Stimulated activated CD8-positive, alpha-beta memory T cell treated with anti-CD3 and anti-CD28 coated beads, Interleukin-12 subunit alpha, Interleukin-12 subunit beta, amount 100 ng/mL, for 4 hours (primary cell): ENCODE results near the gene USH1G.
"Not testable (repeated sequence)": the region's sequence is repeated elsewhere in the genome, so short reads cannot be mapped to it uniquely, and the experiment has no call there.

Experiments used
- DNase-seq: peaks from one replicate; pipeline ENCODE4 v3.0.0-alpha.2; 2020; ENCODE audit warnings: low read depth

Gene USH1G

DNA sequence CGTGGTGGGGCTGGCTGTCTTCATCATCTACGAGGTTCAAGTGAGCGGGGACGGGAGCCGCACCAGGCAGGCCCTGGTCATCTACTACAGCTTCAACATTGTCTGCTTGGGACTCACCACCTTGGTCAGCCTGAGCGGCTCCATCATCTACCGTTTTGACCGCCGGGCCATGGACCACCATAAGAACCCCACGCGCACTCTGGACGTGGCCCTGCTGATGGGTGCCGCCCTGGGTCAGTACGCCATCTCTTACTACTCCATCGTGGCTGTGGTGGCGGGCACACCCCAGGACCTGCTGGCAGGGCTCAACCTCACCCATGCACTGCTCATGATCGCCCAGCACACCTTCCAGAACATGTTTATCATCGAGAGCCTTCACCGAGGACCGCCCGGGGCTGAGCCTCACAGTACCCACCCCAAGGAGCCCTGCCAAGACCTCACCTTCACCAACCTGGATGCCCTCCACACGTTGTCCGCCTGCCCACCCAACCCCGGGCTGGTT is 7.5 kb upstream of the USH1G start:
- DNase-seq: no peak

DNA sequence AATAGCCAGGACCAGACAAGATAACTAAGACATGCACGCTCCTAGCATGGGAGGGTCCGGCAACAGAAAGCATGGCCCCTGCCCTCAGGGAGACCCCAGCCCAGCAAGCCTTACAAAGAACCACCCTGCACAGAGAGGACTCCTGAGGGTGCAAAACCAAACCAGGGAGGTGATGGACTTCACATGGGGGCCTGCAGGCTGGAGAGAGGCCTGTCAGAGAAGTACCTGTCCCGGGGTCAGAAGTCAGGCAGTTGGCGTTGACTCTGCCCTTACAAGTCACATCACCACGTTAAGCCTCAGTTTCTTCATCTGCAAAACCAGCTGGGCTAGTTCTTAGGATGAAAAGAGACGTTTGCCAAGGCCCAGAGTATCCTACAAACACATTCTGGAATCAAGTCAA is 5.7 kb upstream of the USH1G start:
- DNase-seq: no peak

DNA sequence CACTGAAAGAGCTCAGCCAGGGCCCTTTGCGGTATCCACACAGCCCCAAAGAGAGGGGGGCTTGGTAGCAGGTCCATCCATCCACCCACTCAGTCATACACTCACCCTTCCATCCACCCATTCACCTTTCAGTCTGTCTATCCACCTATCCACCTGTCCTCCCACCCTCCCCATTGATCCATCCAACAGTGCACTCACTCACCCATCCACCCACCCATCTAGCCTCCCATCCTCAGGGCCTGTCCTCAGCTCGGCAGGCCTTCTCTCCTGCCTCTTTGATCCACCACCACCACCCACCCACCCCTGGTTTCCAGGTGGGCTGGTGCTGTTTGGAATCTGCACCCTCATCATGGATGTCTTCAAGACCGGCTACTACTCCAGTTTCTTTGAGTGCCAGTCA is 2.2 kb upstream of the USH1G start:
- no peak for DNase-seq

DNA sequence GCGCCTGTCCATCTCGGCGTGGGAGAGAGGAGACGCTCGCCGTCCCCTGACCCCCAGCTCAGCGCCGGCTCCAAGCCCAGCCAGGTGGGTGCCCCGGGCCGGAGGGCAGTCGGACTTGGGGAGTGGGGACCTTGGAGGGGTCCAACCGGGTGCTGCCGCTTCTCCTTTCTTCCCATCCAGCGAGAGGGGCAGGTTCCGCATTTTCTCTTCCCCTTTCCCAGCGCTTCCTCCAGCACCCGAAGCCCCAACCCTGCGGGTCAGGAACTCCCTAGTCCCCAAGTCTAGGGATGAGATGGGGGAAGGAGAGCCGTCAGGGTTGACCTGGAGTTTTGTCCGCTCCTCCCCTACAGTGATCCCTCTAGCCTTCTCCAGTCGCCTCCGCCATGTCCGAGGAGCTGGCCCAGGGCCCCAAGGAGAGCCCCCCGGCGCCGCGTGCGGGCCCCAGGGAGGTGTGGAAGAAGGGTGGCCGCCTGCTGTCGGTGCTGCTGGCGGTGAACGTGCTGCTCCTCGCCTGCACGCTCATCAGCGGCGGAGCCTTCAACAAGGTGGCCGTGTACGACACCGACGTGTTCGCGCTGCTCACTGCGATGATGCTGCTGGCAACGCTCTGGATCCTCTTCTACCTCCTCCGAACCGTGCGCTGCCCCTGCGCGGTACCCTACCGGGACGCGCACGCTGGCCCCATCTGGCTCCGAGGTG is 1.3 kb upstream of the USH1G start, which contains the start of gene OTOP2:
Gene OTOP2 (plus strand): TSS at position 24 of the 699 bp plus-strand sequence. CDS start 360 bp downstream, at position 384.
- no peak for DNase-seq

DNA sequence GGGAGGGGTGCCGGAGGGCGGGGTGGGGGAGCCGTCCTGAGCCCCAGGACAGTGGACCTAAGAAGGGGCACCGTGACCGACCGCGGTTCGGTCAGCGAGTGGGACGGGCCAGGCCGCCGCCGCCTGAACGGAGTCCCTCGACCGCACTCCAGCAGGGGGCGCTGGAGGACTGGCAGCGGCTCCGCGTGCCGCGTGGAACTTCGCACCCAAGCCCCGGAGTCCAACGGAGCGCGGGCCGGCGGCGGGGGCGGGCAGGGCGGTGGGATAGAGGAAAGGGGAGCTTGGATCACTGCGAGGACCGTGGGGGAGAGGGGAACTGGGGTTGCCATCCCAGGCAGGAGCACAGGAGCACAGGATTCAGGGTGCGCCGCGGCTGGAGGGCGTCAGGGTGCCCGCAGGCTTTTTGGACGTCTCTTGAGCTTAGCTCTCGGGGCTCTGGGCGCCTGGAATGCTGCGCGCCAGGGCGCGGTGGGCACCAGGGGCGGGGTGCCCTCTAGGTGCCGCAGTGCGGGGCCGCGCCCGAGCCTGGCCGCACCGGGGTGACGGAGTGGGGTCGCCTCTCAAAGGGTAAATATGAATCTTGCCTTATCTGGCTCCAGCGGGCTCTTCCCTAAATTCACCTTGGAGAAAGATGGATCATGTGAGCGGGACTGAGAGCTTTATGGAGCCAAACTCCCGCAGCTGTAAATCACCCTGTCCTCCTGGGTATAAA is 639 bp upstream of the USH1G start:
- DNase-seq: peak; percentile 43

DNA sequence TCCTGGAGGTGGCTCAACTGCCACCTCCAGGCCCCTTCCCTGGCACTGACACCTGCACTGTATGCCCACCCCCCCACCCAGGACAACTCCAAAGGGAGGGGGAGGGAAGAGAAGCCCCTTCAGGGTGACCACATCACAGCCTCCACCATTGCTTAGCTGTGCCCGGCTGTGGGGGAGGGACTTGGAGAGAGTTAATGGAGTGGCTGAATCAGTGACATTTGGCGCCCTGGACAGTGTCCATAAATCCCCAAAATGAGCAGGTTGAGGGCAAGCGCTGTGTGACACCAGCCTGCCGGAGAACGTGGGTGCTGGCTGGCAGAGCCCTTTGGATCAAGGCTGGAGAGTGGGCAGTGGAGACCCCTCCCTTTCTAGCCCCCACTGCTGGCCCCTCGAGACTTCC is 883 bp downstream of the USH1G start:
- no peak for DNase-seq

DNA sequence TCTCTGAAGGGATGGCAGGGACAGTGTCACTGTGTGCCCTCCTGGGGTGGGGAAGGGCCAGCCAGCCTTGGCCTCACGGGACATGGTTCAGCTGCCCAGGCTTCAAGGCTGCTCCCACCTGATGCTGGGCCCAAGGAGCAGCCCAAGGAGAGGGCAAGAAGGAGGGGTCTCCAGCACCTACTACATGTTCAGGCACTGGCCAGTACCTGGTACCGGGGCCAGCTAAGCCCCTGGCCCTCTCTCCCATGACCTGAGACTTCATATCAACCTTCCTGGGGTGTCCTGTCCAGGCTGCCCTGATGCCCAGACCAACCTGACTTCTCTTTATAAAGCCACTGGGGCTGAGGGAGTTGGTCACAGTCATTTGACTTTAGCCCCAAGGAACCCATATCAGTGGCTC is 1.3 kb downstream of the USH1G start:
- DNase-seq: no peak

DNA sequence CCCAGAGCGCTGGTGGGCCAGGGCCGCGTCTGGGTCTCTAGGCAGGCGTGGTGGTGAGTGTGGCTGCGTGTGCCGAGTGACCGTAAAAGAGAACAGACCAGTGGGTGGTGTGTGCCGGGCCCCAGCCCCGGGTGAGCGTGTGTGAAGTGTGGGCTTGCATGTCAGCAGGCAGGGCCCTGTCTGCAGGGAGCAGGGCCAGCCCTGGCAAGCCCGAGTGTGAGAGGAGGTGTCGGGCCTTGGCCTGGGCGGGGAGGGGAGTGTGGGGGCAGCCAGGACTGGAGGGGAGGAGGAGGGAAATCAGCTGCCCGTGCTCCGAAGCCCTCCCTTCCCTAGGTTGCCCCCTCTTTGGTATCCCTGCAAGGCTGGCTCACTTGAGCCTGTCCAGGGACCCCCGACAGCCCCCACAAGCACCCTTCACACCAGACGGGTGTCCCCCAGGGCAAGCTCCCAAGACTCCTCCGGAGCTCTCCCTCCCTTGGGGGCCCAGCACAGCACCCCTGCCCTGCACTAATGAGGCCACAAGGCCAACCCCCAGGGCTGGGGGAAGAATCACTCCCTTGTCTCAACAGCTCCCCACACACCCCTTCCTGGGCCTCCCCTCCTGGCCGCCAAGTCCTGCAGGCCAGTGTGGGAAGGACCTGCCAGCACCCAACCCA is 1.9 kb downstream of the USH1G start:
- DNase-seq: no peak

DNA sequence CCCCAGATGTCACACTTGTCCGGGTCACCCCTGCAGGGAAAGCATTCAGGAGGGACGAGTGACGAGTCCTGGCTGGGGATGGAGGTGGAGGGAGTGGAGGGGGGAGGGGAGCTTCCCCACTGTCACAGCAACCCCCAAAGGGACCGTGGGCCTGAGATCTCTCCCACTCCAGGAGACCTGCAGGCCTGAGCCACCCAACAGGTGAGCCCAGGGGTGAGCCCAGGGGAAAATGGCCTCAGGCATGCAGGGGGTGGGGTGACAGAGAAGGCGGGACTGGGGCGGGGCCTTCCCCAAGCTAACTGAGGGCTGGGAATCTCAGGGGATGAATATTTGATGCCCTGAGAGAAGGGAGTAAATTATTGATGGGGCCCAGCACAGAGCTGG is 2.4 kb downstream of the USH1G start:
- no peak for DNase-seq

DNA sequence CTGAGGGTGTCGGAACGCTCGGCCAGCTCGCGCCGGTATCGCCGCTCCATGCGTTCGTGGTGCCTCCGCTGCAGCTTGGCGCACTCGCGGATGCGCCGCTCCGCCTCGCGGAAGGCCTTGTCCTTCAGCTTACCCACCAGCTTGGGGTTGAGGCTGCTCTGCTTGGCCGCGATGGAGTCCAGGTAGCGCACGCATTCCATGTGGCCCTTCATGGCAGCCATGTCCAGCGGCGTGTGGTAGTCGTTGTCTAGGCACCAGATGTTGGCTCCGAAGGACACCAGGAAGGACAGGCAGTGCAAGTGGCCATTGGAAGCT is 2.8 kb downstream of the USH1G start:
- DNase-seq: no peak

DNA sequence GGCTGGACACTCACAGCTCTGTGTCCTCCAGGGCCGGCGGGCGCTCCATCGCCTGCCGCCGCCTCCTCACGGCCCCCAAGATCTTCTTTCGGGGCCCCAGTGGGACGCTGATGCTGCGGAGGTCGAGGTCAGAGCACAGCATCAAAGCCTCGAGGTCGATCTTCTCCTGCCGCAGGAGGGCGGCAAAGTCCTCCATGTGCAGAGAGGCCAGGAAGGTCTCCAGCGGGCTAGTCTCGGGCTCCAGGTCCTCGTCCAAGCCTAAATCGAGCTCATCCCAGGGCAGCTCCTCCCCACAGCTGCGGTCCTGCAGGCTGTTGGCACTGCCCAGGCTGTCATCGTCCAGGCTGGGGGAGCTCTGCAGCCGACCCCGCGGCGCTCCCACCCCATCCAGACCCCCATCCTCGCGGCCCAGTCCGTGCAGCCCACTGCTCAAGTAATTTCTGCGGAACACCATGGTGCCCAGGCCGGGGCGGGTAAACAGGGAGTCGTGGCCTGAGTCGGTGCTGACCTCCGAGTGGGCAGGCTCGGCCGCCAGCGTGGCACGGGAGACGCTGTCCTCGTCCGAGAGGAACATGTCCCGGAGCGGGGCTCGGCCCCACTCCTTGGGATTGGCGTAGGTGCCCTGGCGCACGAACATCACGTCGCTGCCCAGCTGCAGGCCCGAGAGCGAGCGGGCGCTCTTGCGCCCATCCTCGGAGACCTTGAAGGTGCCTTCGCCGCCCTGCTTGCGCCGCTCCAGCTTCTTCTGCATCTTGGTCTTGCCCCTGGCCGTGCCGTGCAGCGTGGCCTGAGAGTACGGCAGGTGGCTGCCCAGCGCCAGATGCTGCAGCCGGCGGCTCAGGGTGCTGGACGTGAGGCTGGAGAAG is 3.4 kb downstream of the USH1G start:
- no peak for DNase-seq

DNA sequence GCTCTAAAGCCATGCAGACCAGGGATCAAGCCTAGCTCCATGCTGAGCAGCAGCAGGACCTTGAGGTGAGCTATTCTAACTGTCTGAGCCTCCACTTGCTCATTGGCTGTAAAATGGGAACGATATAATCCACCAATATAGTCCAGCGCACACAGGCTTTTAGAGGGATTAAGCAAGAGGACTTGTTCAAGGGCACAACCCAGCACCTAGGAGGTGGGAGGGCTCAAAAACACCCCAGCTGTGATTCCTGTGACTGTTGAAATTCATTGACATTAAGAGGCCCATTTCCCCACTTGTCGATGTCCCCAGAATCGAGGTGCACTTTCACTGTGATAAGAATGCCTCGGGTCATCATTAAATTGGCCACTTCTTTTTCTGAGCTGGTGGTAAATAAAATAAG is 4.1 kb downstream of the USH1G start:
- DNase-seq: no peak

DNA sequence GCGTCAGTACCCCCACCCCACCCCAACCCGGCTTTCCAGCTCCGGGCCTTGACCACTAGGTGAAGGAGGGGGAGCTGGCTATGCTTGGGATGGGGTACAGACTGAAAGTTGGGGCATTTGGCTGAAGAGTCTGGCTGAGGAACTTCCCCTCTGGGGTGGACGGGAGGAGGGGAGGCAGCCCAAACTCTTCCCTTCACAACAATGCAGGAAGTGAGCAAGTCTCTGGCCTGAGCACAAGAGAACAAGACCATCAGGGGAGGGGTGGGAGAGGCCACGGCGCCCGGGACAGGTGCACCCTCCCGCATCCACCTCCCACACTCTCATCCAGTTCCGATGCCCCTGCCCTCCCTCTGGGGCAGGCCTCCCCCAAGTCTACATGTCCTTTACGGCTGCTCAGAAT is 5.6 kb downstream of the USH1G start:
- no peak for DNase-seq

DNA sequence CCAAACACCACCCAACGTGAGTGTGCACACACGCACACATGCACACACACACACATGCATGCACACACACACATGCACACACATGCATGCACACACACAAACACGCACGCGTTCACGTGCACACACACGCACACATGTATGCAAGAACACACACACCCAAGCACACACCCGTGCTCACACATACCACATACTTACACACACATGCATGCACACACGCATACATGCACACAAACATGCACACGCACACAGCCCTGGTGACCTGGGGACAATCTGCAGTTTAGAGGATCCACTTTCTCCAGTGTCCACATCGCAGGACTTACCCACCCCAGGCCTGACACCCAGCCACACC is 6.2 kb downstream of the USH1G start:
- DNase-seq: no peak

DNA sequence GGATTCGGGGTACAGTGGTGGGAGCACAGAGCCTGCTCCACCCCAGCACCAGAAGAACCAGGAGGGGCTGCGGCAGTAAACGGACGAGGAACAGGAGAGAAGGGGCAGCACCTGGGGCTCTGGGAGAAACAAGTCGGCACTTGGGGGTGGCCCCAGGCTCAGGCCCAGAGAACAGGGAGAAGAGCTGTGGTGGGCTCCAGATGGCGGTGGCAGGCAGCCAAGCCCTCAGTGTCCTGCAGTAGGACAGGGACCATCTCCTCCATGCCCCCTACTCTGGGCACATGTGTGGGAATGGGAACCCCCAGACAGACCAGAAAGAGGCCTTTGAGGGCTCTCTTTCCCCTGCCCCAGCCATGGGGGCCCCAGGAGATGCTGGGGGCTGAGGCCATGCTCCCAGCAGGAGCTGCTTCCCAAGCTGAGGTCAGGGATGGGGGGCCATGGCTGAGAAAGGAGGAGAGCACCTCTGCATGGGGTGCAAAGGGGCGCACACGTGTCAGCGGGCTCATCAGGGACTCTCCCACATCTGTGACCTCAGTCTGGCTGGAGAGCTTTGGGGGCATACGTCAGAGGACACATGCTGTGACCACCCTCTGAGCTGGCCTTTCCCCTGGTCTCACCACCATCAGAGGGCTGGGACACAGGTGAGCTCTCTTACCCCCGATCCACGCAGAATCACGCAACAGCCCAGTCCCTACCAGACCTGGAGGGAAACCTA is 6.8 kb downstream of the USH1G start:
- no peak for DNase-seq

DNA sequence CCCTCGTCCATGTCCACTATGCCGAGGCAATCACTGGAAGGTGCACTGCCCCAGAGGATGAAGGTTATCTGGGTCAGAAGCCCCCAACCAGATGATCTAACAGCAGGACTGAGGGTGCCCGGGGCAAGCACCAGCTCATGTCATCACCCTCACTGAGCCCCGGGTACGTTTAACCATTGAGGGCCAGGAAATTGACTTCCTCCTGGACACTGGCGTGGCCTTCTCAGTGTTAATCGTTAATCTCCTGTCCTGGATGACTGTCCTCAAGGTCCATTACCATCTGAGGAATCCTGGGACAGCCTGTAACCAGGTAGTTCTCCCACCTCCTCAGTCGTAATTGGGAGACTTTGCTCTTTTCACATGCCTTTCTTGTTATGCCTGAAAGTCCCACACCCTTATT is 11.6 kb downstream of the USH1G start:
- not testable (repeated sequence) for DNase-seq

DNA sequence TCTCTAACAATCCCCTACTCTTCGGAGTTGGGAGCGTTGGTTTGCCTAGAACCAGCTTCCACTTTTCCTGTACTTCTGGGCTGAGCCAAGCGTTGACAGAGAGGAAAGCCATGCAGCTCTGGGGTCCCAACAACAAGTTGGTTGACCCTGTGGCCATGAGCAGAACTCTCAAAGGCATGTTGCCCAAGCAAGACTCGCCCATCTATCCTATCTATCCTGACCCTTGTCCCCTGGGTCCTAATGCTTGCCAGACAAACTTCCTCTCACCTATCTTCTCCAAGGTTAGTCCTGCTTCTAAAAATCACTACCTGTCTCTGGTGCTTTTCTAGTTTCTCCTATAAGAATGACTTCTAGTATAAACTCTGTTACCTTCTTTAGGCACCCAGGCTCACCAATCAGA is 14.0 kb downstream of the USH1G start:
- DNase-seq: not testable (repeated sequence)

DNA sequence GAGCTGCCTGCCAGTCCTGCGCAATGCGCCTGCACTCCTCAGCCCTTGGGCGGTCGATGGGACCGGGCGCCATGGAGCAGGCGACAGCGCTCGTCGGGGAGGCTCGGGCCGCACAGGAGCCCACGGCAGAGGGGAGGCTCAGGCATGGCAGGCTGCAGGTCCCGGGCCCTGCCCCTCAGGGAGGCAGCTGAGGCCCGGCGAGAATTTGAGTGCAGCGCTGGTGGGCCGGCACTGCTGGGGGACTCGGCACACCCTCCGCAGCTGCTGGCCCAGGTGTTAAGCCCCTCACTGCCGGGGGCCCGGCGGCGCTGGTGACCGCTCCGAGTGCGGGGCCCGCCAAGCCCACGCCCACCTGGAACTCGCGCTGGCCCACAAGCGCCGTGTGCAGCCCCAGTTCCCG is 16.0 kb downstream of the USH1G start:
- DNase-seq: no peak

DNA sequence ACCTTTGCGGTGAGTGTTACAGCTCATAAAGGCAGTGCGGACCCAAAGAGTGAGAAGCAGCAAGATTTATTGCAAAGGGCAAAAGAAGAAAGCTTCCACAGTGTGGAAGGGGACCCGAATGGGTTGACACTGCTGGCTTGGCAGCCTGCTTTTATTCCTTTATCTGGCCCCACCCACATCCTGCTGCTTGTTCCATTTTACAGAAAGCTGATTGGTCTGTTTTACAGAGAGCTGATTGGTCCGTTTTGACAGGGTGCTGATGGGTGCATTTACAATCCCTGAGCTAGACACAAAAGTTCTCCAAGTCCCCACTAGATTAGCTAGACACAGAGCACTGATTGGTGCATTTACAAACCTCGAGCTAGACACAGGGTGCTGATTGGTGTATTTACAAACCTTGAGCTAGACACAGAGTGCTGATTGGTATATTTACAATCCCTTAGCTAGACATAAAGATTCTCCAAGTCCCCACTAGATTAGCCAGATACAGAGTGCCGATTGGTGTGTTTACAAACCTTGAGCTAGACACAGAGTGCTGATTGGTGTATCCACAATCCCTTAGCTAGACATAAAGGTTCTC is 16.8 kb downstream of the USH1G start:
- DNase-seq: not testable (repeated sequence)

DNA sequence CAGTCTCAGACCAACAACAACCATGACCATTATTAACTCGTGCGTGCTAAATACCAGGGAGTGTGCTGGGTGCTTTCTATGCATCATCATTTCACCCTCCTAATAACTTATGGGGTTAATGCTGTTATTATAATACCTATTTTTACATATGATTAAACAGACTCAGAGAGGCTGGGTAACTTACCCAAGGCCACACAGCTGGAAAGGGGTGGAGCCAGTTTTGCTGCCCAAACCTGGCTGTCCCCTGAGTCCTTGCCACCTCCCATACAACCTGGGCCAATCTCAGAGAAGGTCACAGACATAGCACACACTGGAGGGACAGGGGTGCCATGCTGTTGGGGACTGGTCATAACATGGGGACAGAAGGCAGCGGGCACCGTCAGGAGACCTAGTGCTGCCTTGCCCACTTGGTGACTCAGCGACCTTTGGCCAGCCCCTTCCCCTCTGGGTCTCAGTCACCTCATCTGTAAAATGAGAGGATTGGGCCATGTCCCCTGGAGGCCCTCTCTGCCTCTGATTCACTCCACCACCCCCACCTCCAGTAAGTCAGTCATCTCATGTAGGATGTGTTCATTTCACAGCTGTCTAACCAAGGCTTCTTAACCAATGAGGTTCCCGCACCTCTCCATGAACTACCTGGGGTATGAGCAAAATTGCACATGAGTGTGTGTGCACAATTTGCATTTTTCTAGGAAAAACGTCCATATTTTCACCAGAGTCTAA is 18.2 kb downstream of the USH1G start:
- no peak for DNase-seq

DNA sequence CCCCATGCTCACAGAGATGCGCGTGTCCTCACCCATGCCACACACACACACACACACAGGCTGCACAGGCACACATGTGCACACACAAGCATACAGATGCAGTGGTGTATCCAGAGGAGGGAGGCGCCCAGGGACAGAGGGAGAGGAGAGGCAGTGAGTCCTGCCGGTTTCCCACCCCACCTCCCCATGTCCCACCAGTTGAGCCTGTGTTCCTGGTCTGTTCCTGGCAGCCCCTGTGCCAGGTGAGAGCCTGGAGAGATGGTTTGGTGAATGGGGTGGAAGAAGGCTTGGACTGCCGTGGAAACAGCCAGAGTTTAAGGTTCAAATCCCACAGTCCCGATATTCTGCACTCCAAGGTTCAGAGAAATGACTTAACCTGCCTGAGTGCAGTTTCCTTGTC is 19.4 kb downstream of the USH1G start:
- no peak for DNase-seq
